AG09309 (cell line): ENCODE results near the gene ARHGEF17.

Experiments
- DNase-seq: peaks from one replicate; pipeline ENCODE4 v3.0.0-alpha.2; 2010; ENCODE audit warnings: low read depth
- H3K4me3 ChIP-seq: 2 replicates; pipeline ENCODE4 v1.5.1; 2011; ENCODE audit warnings: mild to moderate bottlenecking, low read depth, low read length, moderate library complexity; ENCODE audit not compliant: control insufficient read depth
- TF ChIP-seq, protein P1 (sequence below): IDR thresholded peaks from 2 replicates; pipeline ENCODE4 v1.5.1; 2011; ENCODE audit warnings: mild to moderate bottlenecking, low read depth, low read length, inconsistent platforms; ENCODE audit not compliant: insufficient read depth, control insufficient read depth; ENCODE audit errors: missing control alignments

Gene ARHGEF17

DNA sequence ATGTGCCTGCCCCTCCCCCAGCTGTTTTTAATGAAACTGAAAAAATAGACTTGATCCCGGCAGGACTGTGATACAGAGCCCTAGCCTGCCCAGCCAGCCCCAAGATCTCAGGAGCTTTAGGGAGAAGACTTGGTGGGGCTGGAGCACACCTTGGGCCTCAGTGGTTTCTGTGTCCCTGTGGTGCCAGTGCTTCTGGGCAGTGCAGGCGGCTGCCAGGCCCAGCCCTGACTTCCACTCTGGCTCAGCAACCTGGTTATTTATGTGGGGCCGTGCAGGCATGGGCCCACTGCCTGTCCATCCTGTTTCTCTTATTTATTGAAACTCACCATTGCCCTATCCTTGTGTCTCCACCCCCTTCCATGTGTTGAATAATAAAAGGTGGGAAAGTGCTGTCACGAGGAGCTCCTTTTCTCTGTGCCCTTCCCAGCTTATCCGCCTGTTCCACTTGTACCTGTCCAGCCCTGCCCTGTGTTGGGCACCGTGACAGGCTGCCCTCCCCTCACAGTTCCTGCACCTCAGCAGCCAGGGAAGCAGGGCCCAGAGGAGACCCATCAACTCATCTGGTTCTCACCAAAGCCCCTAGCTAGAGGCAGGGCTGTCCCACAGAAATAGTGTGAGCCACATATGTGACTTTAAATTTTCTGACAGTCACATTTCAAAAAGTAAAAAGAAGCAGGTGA, 88.3 kb downstream of the ARHGEF17 start:
- DNase-seq: no peak
- H3K4me3 ChIP-seq: no peak overlapping the region
- TF ChIP-seq, protein P1, sequence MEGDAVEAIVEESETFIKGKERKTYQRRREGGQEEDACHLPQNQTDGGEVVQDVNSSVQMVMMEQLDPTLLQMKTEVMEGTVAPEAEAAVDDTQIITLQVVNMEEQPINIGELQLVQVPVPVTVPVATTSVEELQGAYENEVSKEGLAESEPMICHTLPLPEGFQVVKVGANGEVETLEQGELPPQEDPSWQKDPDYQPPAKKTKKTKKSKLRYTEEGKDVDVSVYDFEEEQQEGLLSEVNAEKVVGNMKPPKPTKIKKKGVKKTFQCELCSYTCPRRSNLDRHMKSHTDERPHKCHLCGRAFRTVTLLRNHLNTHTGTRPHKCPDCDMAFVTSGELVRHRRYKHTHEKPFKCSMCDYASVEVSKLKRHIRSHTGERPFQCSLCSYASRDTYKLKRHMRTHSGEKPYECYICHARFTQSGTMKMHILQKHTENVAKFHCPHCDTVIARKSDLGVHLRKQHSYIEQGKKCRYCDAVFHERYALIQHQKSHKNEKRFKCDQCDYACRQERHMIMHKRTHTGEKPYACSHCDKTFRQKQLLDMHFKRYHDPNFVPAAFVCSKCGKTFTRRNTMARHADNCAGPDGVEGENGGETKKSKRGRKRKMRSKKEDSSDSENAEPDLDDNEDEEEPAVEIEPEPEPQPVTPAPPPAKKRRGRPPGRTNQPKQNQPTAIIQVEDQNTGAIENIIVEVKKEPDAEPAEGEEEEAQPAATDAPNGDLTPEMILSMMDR: no peak

DNA sequence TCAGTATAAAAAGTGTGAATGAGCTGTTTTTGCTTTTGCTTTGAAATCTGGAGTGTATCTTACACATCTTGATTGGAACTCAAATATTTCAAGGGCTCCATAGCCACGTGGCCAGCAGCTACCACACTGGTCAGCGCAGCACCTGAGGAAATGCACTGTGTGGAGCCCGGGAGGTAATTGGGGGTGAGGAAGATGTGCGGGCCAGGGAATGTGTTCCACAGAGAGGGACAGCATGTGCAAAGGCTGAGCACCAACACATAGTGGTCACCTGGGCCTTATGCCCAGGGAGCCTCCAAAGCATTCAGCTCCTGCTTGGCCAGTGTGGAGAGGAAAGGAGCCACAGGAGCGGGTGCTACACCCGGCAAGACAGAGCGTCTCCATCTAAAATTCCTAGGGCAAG, 88.9 kb downstream of the ARHGEF17 start:
- H3K4me3 ChIP-seq: no peak overlapping the region
- no peak for DNase-seq
- TF ChIP-seq, protein P1: no peak

DNA sequence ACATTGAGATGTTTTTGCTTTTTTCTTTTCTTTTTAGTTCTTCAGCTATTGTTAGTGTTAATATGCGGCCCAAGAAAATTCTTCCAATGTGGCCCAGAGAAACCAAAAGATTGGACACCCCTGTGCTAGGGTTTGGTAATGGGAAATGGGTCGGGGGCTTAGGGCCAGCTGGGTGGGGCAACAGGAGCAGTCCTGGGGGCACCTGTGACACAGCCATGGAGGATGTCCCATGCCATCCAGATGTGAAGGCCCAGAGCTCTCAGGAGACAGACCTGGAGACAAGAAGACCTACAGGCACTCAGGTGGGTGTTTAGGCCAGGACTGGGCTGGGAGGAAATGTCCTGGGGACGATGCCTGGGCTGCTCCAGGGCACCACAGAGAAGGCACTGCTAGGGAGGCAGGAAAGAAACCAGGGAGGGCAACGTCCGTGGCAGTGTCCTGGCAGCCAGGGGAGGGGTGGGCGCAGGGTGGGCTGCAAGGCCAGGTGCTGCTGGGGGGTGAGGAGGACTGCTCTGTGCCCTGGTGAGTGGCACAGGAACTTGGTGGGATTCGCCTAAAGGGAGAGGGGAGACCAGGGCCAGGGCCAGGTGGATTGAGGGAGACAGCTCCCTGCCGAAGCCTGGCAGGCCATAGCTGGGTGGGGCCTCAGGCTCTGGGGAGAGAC, 89.5 kb downstream of the ARHGEF17 start:
- no peak for DNase-seq
- H3K4me3 ChIP-seq: no peak overlapping the region
- TF ChIP-seq, protein P1: no peak

DNA sequence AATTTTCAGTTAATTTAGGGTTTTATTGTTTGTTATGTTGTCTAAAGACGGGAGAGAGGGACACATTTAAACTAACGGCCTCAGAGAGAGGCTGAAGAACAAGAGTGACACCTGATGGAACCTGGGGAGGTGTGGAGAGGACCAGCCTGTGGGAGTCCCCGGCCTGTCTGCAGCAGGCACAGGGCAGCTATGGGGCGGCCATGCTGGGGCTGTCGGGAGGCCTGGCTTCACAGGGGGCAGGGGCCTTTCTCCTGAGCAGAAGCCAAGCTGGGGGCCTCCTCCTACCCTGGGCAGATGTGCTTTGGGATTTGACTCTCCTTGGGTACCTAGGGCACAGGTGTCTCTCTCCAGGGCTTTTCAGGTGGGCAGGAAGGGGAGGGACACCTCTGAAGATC, 90.1 kb downstream of the ARHGEF17 start:
- H3K4me3 ChIP-seq: no peak overlapping the region
- DNase-seq: no peak
- TF ChIP-seq, protein P1: no peak

DNA sequence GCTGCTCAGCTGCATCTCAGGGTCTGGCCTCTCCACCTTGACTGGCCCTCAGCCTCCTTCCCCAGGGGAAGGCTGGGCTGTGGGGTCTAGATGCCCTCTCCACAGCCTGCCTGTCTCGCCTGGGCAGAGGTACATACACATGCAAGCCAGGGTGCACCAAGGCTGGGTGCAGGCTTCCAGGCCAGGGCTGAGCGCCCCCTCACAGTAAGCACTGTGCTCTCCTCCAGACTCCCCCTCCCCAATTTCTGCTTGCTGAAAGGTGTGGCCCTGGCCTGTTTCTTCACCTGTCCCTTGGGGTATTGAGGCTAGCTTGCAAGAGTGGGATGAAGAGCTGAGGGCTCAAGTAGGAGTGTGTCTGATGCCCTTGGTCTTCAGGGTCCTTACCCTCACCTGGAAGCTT, 90.6 kb downstream of the ARHGEF17 start:
- H3K4me3 ChIP-seq: no peak overlapping the region
- TF ChIP-seq, protein P1: no peak
- no peak for DNase-seq

DNA sequence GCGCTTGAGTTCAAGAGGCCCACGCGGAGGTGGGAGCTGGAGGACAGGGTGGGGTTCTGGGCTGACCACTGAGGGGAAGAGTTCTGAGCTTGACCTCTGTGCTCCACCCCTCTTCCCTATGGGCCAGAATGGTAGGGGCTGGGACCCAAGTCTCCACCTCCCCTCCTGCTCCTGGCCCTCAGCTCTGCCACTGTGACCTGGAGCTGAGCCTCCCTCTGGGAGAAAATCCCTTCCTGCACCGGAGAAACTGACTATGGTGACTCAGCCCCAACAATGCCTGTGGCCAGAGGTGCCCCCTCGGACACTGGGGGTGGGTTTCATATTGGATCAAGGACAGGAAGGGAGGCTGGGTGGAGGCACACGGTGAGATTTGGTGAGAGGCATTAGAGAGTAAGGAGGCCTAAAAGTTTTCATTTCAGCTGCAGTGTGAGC, 91.1 kb downstream of the ARHGEF17 start:
- TF ChIP-seq, protein P1: no peak
- no peak for DNase-seq

DNA sequence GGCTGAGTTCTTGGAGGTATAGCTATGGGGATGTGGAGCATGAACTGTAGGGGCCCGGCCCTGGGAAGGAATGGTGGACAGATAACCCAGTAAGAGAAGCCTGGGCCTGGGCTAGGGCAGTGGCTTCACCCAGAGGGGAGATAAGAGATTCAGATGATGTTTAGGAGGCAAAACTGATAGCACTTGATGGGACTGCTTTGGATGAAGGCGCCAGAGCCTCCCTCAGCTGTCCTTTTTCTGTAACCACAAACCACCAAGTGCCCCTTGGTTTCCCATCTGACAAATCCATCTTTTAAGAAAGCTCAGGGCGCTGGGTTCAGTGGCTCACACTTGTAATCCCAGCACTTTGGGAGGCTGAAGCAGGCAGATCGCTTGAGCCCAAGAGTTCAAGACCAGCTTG, 91.6 kb downstream of the ARHGEF17 start:
- TF ChIP-seq, protein P1: no peak
- DNase-seq: no peak
- no peak overlapping the region for H3K4me3 ChIP-seq

More for the DNA sequence above, 91.1 kb downstream of the ARHGEF17 start:
- H3K4me3 ChIP-seq: no peak overlapping the region
